ENCODE results near the gene STRIP2. TPM values are rescaled to one million over a fixed set of nuclear protein-coding genes. Genes with fewer than 3 reads are reported as not detected.

STRIP2 gene
- total RNA-seq, 1 donor from 2014 or later = 0.73 TPM

GRCh38 chr7:129482781-129483180 lies 48.5 kb downstream of the STRIP2 start:
- no peaks in the 10 kb centered on the region for H3K36me3 Mint-ChIP-seq (ENCODE audit: unreplicated experiment)
- H3K4me1 Mint-ChIP-seq (ENCODE audit: unreplicated experiment) = no peaks in the 10 kb centered on the region
- DNase-seq (ENCODE audit: extremely low spot score, unreplicated experiment) = no peak
- no peaks in the 10 kb centered on the region for H3K27me3 Mint-ChIP-seq (ENCODE audit: unreplicated experiment)
- TF ChIP-seq CTCF (IDR thresholded peaks at IDR 0.05) = no peak
- no peaks in the 10 kb centered on the region for H3K9me3 Mint-ChIP-seq (ENCODE audit: unreplicated experiment)
- no peak overlapping the region for H3K4me3 Mint-ChIP-seq (ENCODE audit: unreplicated experiment)
- H3K27ac Mint-ChIP-seq (ENCODE audit: unreplicated experiment) = no peak overlapping the region

- Mint-ChIP-seq H3K36me3 (ENCODE audit: unreplicated experiment) (no peaks in the 10 kb centered on the region), H3K9me3 (ENCODE audit: unreplicated experiment) (no peaks in the 10 kb centered on the region), H3K27ac (ENCODE audit: unreplicated experiment) (no peak overlapping the region), H3K4me1 (ENCODE audit: unreplicated experiment) (peaks cover 8% of the 10 kb centered on the region), H3K4me3 (ENCODE audit: unreplicated experiment) (no peak overlapping the region), H3K27me3 (ENCODE audit: unreplicated experiment) (no peaks in the 10 kb centered on the region)
- DNase-seq (ENCODE audit: extremely low spot score, unreplicated experiment) = no peak
- TF ChIP-seq CTCF (IDR thresholded peaks at IDR 0.05) = no peak
These were observed 55.3 kb downstream of the STRIP2 start for GRCh38 chr7:129489491-129489890.

- Mint-ChIP-seq H3K27me3 (ENCODE audit: unreplicated experiment) (no peaks in the 10 kb centered on the region), H3K4me3 (ENCODE audit: unreplicated experiment) (no peak overlapping the region), H3K36me3 (ENCODE audit: unreplicated experiment) (no peaks in the 10 kb centered on the region), H3K27ac (ENCODE audit: unreplicated experiment) (no peak overlapping the region), H3K4me1 (ENCODE audit: unreplicated experiment) (peaks cover 8% of the 10 kb centered on the region), H3K9me3 (ENCODE audit: unreplicated experiment) (no peaks in the 10 kb centered on the region)
- DNase-seq (ENCODE audit: extremely low spot score, unreplicated experiment) = no peak
- no peak for TF ChIP-seq CTCF (IDR thresholded peaks at IDR 0.05)
These were observed 58.2 kb downstream of the STRIP2 start for GRCh38 chr7:129492391-129492790.

- H3K4me1 Mint-ChIP-seq (ENCODE audit: unreplicated experiment) = peaks cover 8% of the 10 kb centered on the region
- peak; percentile 4 for DNase-seq (ENCODE audit: extremely low spot score, unreplicated experiment)
- no peaks in the 10 kb centered on the region for H3K27me3 Mint-ChIP-seq (ENCODE audit: unreplicated experiment)
- peak overlapping the region; percentile 56 for H3K27ac Mint-ChIP-seq (ENCODE audit: unreplicated experiment)
- no peaks in the 10 kb centered on the region for H3K36me3 Mint-ChIP-seq (ENCODE audit: unreplicated experiment)
- no peaks in the 10 kb centered on the region for H3K9me3 Mint-ChIP-seq (ENCODE audit: unreplicated experiment)
- no peak overlapping the region for H3K4me3 Mint-ChIP-seq (ENCODE audit: unreplicated experiment)
- peak; percentile 26 for TF ChIP-seq CTCF (IDR thresholded peaks at IDR 0.05)
These were observed 59.3 kb downstream of the STRIP2 start for GRCh38 chr7:129493555-129493954.

GRCh38 chr7:129494041-129494440 lies 59.8 kb downstream of the STRIP2 start:
- TF ChIP-seq CTCF (IDR thresholded peaks at IDR 0.05) = no peak
- no peaks in the 10 kb centered on the region for H3K36me3 Mint-ChIP-seq (ENCODE audit: unreplicated experiment)
- peak; percentile 8 for DNase-seq (ENCODE audit: extremely low spot score, unreplicated experiment)
- no peak overlapping the region for H3K4me3 Mint-ChIP-seq (ENCODE audit: unreplicated experiment)
- peaks cover 8% of the 10 kb centered on the region for H3K4me1 Mint-ChIP-seq (ENCODE audit: unreplicated experiment)
- H3K27ac Mint-ChIP-seq (ENCODE audit: unreplicated experiment) = no peak overlapping the region
- no peaks in the 10 kb centered on the region for H3K27me3 Mint-ChIP-seq (ENCODE audit: unreplicated experiment)
- no peaks in the 10 kb centered on the region for H3K9me3 Mint-ChIP-seq (ENCODE audit: unreplicated experiment)

Data from osteocyte (in vitro differentiated cells).